Measurements from ENCODE around the gene ARCN1. TPM values are rescaled to one million over a fixed set of nuclear protein-coding genes. Genes with fewer than 3 reads are reported as not detected.

ARCN1 gene
- polyA plus RNA-seq, 2 of the 4 experiments (the other 2 are of a cell fraction) = 88.7 to 150 TPM

DNA sequence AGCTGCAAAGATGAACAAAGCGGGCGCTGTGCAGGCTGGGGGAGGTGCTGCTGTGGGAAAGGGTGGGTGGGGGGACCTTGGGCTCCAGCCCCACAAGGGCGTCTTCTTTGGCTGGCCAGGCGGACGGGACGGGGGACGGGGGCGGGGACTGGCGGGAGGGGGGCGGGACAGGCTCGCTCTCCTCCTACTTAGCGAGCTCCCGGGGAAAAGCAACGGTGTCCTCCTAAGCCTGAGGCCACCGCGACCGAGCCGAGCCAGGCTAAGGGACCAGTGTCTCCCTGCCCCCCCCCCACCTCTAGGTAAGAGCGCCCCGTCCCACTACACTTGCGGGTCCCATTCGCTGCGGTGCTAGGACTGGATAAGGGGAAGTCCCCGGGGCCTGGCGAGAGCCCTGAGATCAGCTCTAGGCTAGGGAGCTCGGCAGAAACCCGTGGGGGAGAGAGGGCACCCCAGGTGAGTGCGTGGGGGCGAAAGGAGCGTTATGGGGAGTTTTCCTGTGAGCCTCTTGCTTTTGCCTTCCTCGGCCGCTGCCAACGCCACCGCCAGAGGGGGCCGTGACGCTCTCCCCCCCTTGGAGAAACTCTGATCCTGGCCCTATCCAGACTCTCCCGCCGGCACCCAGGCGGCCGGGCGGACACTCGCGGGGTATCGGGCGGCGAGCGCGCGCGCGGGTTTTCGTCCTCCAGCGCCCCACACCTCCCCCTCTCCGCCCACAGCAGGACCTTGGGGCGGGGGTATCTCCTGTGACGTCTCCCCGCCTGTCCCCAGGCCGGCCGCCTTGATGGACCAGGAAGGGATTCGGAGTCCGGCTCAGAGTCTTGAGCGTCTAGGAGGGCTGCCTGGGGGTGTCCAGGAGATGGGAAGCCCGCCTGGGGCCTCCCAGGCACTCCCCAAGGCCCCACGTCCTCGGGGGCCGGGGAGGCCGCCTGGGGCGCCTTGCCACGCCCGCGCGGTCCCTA, 35.5 kb downstream of the ARCN1 start, which contains the start of gene PHLDB1 (continued):
- TF ChIP-seq, protein P1, sequence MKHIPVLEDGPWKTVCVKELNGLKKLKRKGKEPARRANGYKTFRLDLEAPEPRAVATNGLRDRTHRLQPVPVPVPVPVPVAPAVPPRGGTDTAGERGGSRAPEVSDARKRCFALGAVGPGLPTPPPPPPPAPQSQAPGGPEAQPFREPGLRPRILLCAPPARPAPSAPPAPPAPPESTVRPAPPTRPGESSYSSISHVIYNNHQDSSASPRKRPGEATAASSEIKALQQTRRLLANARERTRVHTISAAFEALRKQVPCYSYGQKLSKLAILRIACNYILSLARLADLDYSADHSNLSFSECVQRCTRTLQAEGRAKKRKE (CRISPR knock-in tag; IDR thresholded peaks at IDR 0.05; ENCODE audit: low read depth) = no peak
- TF ChIP-seq SREBF2 (IDR thresholded peaks at IDR 0.05) = no peak
- no peak for TF ChIP-seq CBX8 (IDR thresholded peaks at IDR 0.05)
- TF ChIP-seq FOSB (CRISPR knock-in tag; IDR thresholded peaks at IDR 0.05) = no peak
- peak; percentile 34; the same call in 1 of the 2 replicates for TF ChIP-seq POLR2A (IDR thresholded peaks at IDR 0.05; ENCODE audit: low read length)
- TF ChIP-seq, protein P2, sequence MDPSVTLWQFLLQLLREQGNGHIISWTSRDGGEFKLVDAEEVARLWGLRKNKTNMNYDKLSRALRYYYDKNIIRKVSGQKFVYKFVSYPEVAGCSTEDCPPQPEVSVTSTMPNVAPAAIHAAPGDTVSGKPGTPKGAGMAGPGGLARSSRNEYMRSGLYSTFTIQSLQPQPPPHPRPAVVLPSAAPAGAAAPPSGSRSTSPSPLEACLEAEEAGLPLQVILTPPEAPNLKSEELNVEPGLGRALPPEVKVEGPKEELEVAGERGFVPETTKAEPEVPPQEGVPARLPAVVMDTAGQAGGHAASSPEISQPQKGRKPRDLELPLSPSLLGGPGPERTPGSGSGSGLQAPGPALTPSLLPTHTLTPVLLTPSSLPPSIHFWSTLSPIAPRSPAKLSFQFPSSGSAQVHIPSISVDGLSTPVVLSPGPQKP (IDR thresholded peaks at IDR 0.05; ENCODE audit: low read depth, low read length) = no peak
- TF ChIP-seq RCOR1 (IDR thresholded peaks at IDR 0.05; ENCODE audit: low read depth, low read length) = no peak
- TF ChIP-seq HEYL (CRISPR knock-in tag; IDR thresholded peaks at IDR 0.05) = no peak
- TF ChIP-seq MAFK (IDR thresholded peaks at IDR 0.05; ENCODE audit: partially characterized antibody) = no peak
- TF ChIP-seq JUNB (IDR thresholded peaks at IDR 0.05) = no peak
- peak; percentile 49; the same call in 2 of the 3 replicates for TF ChIP-seq SMC3 (IDR thresholded peaks at IDR 0.05)

DNA sequence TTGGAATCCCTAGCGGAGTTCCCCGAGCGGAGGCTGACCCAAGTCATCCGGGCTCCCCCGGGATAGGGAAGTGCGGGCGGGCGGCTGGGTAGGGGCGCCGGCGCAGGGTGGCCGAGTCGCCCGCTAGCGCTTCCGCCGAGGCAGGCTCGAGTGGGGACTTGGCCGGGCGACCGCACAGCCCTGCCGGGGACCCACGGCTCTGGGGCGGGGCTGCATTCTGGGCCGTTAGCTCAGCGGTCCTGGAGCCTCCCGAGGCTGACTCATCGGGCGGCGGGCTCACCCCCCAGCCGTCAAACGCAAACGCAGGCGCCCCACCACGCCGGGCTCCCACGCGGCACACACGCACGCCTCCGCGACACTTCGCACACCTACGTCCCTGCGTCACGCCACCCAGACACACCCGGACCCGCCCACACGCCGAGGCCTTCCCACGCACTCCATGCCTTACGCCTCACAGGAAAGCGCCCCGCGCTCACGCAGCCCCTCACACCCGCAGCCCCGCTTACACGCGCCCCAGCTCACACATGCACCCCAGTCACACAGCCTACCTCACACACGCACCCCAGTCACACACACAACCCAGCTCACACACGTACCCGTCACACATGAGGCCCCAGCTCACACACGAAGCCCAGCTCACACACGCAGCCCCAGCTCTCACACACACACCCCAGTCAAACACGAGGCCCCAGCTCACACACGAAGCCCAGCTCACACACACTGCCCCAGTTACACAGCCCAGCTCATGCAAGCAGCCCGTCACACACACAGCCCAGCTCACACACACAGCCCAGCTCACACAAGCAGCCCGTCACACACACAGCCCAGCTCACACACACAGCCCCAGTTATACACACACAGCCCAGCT, 36.4 kb downstream of the ARCN1 start:
- peak overlapping the region; percentile 96 for H3K4me3 ChIP-seq

More for the DNA sequence above, 36.4 kb downstream of the ARCN1 start:
- peak overlapping the region; percentile 86 for H3K4me2 ChIP-seq
- no peak for FAIRE-seq
- peaks cover 45% of the 10 kb centered on the region for H3K4me1 ChIP-seq
- TF ChIP-seq FOSB (CRISPR knock-in tag; IDR thresholded peaks at IDR 0.05) (no peak), HEYL (CRISPR knock-in tag; IDR thresholded peaks at IDR 0.05) (no peak), FOSL2 (IDR thresholded peaks at IDR 0.05) (no peak), FOSL2 (CRISPR knock-in tag; IDR thresholded peaks at IDR 0.05) (peak; percentile 71), GATA3 (IDR thresholded peaks at IDR 0.05; ENCODE audit: borderline replicate concordance) (no peak), NFE2L2 (conservative IDR thresholded peaks at IDR 0.05; ENCODE audit: low read length) (no peak)
- TF ChIP-seq, protein P3, sequence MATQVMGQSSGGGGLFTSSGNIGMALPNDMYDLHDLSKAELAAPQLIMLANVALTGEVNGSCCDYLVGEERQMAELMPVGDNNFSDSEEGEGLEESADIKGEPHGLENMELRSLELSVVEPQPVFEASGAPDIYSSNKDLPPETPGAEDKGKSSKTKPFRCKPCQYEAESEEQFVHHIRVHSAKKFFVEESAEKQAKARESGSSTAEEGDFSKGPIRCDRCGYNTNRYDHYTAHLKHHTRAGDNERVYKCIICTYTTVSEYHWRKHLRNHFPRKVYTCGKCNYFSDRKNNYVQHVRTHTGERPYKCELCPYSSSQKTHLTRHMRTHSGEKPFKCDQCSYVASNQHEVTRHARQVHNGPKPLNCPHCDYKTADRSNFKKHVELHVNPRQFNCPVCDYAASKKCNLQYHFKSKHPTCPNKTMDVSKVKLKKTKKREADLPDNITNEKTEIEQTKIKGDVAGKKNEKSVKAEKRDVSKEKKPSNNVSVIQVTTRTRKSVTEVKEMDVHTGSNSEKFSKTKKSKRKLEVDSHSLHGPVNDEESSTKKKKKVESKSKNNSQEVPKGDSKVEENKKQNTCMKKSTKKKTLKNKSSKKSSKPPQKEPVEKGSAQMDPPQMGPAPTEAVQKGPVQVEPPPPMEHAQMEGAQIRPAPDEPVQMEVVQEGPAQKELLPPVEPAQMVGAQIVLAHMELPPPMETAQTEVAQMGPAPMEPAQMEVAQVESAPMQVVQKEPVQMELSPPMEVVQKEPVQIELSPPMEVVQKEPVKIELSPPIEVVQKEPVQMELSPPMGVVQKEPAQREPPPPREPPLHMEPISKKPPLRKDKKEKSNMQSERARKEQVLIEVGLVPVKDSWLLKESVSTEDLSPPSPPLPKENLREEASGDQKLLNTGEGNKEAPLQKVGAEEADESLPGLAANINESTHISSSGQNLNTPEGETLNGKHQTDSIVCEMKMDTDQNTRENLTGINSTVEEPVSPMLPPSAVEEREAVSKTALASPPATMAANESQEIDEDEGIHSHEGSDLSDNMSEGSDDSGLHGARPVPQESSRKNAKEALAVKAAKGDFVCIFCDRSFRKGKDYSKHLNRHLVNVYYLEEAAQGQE (IDR thresholded peaks at IDR 0.05) = no peak
- TF ChIP-seq, protein P4, sequence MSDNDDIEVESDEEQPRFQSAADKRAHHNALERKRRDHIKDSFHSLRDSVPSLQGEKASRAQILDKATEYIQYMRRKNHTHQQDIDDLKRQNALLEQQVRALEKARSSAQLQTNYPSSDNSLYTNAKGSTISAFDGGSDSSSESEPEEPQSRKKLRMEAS (IDR thresholded peaks at IDR 0.05) = peak; percentile 88
- TF ChIP-seq, protein P5, sequence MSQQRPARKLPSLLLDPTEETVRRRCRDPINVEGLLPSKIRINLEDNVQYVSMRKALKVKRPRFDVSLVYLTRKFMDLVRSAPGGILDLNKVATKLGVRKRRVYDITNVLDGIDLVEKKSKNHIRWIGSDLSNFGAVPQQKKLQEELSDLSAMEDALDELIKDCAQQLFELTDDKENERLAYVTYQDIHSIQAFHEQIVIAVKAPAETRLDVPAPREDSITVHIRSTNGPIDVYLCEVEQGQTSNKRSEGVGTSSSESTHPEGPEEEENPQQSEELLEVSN (IDR thresholded peaks at IDR 0.05; ENCODE audit: borderline replicate concordance, low read depth) = peak; percentile 78
- ChIA-PET CTCF (interaction anchor here (1.2 to 17.8 kb wide), 5 partner anchors 14 to 50 kb away, joined by 3 to 224 read pairs (median 10); no protein-coding TSS in a partner anchor), POLR2A (interaction anchor here (1.1 to 2.9 kb wide), 3 partner anchors 11 to 36 kb away, joined by 3 to 14 read pairs (median 6); partner anchors contain the start of gene ARCN1)
- WGBS (ENCODE audit: missing lambda C conversion rate) = 60% methylated on average over 26 of the region's 69 CpGs
- no peaks in the 10 kb centered on the region for H3K9me3 ChIP-seq
- DNase-seq (ENCODE audit: low read depth in 1 of 2, low spot score in 1 of 2) = peak in 1 of 2 experiments; percentile 49
- ATAC-seq = peak; percentile 49 to 76
- H3K27ac ChIP-seq = peak overlapping the region; percentile 81 to 100
